Measurements from ENCODE around the gene KLHL14.

- no peak for TF ChIP-seq CTCF (IDR thresholded peaks at IDR 0.05; ENCODE audit: insufficient read depth, low read length)
- no peak for TF ChIP-seq POLR2AphosphoS5 (IDR thresholded peaks at IDR 0.05; ENCODE audit: low read depth)
- TF ChIP-seq SPI1 (IDR thresholded peaks at IDR 0.05; ENCODE audit: borderline replicate concordance, low read depth): no peak
- no peak for TF ChIP-seq GABPA (IDR thresholded peaks at IDR 0.05; ENCODE audit: low read depth)
- TF ChIP-seq, protein P1, sequence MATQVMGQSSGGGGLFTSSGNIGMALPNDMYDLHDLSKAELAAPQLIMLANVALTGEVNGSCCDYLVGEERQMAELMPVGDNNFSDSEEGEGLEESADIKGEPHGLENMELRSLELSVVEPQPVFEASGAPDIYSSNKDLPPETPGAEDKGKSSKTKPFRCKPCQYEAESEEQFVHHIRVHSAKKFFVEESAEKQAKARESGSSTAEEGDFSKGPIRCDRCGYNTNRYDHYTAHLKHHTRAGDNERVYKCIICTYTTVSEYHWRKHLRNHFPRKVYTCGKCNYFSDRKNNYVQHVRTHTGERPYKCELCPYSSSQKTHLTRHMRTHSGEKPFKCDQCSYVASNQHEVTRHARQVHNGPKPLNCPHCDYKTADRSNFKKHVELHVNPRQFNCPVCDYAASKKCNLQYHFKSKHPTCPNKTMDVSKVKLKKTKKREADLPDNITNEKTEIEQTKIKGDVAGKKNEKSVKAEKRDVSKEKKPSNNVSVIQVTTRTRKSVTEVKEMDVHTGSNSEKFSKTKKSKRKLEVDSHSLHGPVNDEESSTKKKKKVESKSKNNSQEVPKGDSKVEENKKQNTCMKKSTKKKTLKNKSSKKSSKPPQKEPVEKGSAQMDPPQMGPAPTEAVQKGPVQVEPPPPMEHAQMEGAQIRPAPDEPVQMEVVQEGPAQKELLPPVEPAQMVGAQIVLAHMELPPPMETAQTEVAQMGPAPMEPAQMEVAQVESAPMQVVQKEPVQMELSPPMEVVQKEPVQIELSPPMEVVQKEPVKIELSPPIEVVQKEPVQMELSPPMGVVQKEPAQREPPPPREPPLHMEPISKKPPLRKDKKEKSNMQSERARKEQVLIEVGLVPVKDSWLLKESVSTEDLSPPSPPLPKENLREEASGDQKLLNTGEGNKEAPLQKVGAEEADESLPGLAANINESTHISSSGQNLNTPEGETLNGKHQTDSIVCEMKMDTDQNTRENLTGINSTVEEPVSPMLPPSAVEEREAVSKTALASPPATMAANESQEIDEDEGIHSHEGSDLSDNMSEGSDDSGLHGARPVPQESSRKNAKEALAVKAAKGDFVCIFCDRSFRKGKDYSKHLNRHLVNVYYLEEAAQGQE (IDR thresholded peaks at IDR 0.05; ENCODE audit: insufficient replicate concordance, low read depth): no peak
Measured at GRCh38 chr18:32683044-32683443, 89.8 kb downstream of the KLHL14 start.
